Panc1 (cell line): ENCODE results near the gene NOL7. TPM values are rescaled to one million over a fixed set of nuclear protein-coding genes. Genes with fewer than 3 reads are reported as not detected.

ENCODE experiments used
- ATAC-seq: fragments of 200-7000 bp; cut with Tn5 transposase; 2 replicates; pipeline ENCODE4 v1.9.1; 2020; ENCODE audit warnings: mild to moderate bottlenecking, moderate library complexity
- BruUV-seq: library from RNA; stranded (reverse); fragments of 400-500 nt; replicated peaks from 2 replicates; lab custom pipeline; 2021; lab: Mats Ljungman, UMichigan
- CTCF ChIA-PET: fragments of 300-600 bp; sonication (Branson Sonifier 250); formaldehyde crosslinking; loops from one replicate; lab custom pipeline; 2022; ENCODE audit warnings: antibody characterized with exemption; lab: Charles Lee
- POLR2A ChIA-PET: fragments of 300-600 bp; sonication (Branson Sonifier 250); formaldehyde crosslinking; loops from one replicate; lab custom pipeline; 2022; ENCODE audit warnings: antibody characterized with exemption; lab: Charles Lee
- DNase-seq: peaks from one replicate; pipeline ENCODE4 v3.0.0-alpha.2; 2010; ENCODE audit warnings: low read depth, low spot score
- H3K27ac ChIP-seq: 2 replicates; pipeline ENCODE4 v1.5.1; 2011; ENCODE audit warnings: mild to moderate bottlenecking, low read length, inconsistent platforms
- H3K27me3 ChIP-seq: fragments of 200-500 bp; sonication (Bioruptor generic); 2 replicates; pipeline ENCODE4 v1.6.0; 2014; ENCODE audit warnings: low read length, inconsistent platforms; ENCODE audit not compliant: control insufficient read depth, insufficient read depth
- H3K36me3 ChIP-seq: fragments of 200-500 bp; sonication (Bioruptor generic); 2 replicates; pipeline ENCODE4 v1.5.1; 2014; ENCODE audit warnings: inconsistent platforms, mild to moderate bottlenecking, low read length, moderate library complexity; ENCODE audit not compliant: control insufficient read depth, insufficient read depth
- H3K4me1 ChIP-seq: 2 replicates; pipeline ENCODE4 v1.5.1; 2011; ENCODE audit warnings: inconsistent platforms, mild to moderate bottlenecking, low read length, moderate library complexity; ENCODE audit not compliant: control insufficient read depth, insufficient read depth
- H3K4me3 ChIP-seq, 2 experiments: 2 replicates each; pipeline ENCODE4 v1.5.1; 2011 to 2012; ENCODE audit warnings: low read depth in 2 of 2, low read length in 2 of 2, mild to moderate bottlenecking in 2 of 2, inconsistent platforms in 1 of 2, moderate library complexity in 1 of 2
- H3K9me3 ChIP-seq: fragments of 200-500 bp; sonication (Bioruptor generic); 2 replicates; pipeline ENCODE4 v1.5.1; 2014; ENCODE audit warnings: low read depth, mild to moderate bottlenecking, inconsistent platforms, low read length, moderate library complexity; ENCODE audit not compliant: control insufficient read depth, insufficient read depth
- POLR2AphosphoS5 ChIP-seq: IDR thresholded peaks from 2 replicates; pipeline ENCODE4 v1.6.1; 2012; ENCODE audit warnings: mild to moderate bottlenecking, low read depth, low read length, moderate library complexity
- SIN3A ChIP-seq: IDR thresholded peaks from 2 replicates; pipeline ENCODE4 v1.6.1; 2012; ENCODE audit warnings: low read depth, mild to moderate bottlenecking, low read length, moderate library complexity, borderline replicate concordance; ENCODE audit not compliant: insufficient read depth
- TCF7L2 ChIP-seq: IDR thresholded peaks from 2 replicates; pipeline ENCODE4 v1.6.1; 2011; ENCODE audit warnings: mild to moderate bottlenecking, low read depth, low read length, inconsistent platforms
- in situ Hi-C: cut with HindIII; loops from 2 replicates; pipeline ENCODE4 v1.10.0; 2016; ENCODE audit warnings: low sequenced_read_pairs, low pct_unique_long_range_greater_than_20kb
- intact Hi-C: fragments of 100-400 bp; cut with micrococcal nuclease; formaldehyde crosslinking; loops from one replicate; pipeline ENCODE4 v1.10.0; 2022; ENCODE audit not compliant: unreplicated experiment
- total RNA-seq: library from RNA; stranded (reverse); gene quantifications from one replicate; pipeline ENCODE4 v1.2.1, GENCODE V29; 2021; ENCODE audit not compliant: unreplicated experiment
- TF ChIP-seq, protein P1 (sequence below), 2 experiments: IDR thresholded peaks; 2 replicates each; pipeline ENCODE4 v1.6.1; 2011 to 2012; ENCODE audit warnings: low read depth in 2 of 2, control low read depth in 1 of 2, low read length in 1 of 2, mild to moderate bottlenecking in 1 of 2, moderate library complexity in 1 of 2; ENCODE audit not compliant: insufficient read depth in 1 of 2
- TF ChIP-seq, protein P2 (sequence below): fragments of 450-650 bp; IDR thresholded peaks from 2 replicates; pipeline ENCODE4 v1.5.1; 2017; ENCODE audit warnings: mild to moderate bottlenecking

The NOL7 gene
- total RNA-seq, 1 experiment from 2014 or later, result 74.4 TPM

DNA sequence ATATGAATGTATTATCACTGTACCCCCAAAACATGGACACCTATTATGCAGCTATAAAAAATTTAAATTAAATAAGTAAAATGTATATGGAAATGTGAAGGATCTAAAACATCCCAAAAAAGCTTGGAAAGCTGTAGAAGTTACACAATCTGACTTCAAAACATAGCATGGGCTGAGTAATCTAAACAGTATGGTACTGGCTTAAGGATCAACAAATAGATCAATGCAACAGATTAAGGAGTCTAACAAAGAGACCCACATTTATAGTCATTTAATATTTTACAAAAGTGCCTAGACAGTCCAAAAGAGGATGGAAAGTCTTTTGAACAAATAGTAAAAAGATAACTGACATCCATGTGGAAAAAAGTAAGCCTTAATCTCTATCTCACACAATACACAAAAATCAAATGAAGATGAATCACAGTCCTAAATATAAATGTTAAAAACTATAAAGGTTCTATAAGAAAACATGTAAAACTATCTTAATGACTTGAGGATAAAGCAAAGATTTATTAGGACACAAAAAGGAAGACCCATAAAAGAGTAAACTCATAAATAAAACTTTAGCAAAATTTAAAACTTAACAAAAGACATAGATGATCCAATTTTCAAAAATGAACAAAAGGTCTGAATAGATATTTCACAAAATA is 49.7 kb downstream of the NOL7 start:
- ChIA-PET CTCF (no interaction called here), POLR2A (no interaction called here)
- Histone ChIP-seq H3K27ac (no peak overlapping the region), H3K9me3 (peaks cover 5% of the 10 kb centered on the region; the same call in 1 of the 2 replicates), H3K4me3 (no peak overlapping the region), H3K4me1 (peaks cover 11% of the 10 kb centered on the region), H3K27me3 (no peaks in the 10 kb centered on the region), H3K36me3 (no peaks in the 10 kb centered on the region)
- in situ Hi-C loops, result no loop called here
- intact Hi-C loops, result no loop called here
- ATAC-seq (no peak), DNase-seq (no peak)
- TF ChIP-seq, protein P1, sequence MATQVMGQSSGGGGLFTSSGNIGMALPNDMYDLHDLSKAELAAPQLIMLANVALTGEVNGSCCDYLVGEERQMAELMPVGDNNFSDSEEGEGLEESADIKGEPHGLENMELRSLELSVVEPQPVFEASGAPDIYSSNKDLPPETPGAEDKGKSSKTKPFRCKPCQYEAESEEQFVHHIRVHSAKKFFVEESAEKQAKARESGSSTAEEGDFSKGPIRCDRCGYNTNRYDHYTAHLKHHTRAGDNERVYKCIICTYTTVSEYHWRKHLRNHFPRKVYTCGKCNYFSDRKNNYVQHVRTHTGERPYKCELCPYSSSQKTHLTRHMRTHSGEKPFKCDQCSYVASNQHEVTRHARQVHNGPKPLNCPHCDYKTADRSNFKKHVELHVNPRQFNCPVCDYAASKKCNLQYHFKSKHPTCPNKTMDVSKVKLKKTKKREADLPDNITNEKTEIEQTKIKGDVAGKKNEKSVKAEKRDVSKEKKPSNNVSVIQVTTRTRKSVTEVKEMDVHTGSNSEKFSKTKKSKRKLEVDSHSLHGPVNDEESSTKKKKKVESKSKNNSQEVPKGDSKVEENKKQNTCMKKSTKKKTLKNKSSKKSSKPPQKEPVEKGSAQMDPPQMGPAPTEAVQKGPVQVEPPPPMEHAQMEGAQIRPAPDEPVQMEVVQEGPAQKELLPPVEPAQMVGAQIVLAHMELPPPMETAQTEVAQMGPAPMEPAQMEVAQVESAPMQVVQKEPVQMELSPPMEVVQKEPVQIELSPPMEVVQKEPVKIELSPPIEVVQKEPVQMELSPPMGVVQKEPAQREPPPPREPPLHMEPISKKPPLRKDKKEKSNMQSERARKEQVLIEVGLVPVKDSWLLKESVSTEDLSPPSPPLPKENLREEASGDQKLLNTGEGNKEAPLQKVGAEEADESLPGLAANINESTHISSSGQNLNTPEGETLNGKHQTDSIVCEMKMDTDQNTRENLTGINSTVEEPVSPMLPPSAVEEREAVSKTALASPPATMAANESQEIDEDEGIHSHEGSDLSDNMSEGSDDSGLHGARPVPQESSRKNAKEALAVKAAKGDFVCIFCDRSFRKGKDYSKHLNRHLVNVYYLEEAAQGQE (IDR thresholded peaks at IDR 0.05; ENCODE audit: insufficient read depth in 1 of 2, low read depth in 2 of 2, low read length in 1 of 2), result no peak
- TF ChIP-seq, protein P2, sequence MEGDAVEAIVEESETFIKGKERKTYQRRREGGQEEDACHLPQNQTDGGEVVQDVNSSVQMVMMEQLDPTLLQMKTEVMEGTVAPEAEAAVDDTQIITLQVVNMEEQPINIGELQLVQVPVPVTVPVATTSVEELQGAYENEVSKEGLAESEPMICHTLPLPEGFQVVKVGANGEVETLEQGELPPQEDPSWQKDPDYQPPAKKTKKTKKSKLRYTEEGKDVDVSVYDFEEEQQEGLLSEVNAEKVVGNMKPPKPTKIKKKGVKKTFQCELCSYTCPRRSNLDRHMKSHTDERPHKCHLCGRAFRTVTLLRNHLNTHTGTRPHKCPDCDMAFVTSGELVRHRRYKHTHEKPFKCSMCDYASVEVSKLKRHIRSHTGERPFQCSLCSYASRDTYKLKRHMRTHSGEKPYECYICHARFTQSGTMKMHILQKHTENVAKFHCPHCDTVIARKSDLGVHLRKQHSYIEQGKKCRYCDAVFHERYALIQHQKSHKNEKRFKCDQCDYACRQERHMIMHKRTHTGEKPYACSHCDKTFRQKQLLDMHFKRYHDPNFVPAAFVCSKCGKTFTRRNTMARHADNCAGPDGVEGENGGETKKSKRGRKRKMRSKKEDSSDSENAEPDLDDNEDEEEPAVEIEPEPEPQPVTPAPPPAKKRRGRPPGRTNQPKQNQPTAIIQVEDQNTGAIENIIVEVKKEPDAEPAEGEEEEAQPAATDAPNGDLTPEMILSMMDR, result no peak
- TF ChIP-seq POLR2AphosphoS5 (no peak), SIN3A (no peak), TCF7L2 (no peak)
- BruUV-seq, result no TSS peak

DNA sequence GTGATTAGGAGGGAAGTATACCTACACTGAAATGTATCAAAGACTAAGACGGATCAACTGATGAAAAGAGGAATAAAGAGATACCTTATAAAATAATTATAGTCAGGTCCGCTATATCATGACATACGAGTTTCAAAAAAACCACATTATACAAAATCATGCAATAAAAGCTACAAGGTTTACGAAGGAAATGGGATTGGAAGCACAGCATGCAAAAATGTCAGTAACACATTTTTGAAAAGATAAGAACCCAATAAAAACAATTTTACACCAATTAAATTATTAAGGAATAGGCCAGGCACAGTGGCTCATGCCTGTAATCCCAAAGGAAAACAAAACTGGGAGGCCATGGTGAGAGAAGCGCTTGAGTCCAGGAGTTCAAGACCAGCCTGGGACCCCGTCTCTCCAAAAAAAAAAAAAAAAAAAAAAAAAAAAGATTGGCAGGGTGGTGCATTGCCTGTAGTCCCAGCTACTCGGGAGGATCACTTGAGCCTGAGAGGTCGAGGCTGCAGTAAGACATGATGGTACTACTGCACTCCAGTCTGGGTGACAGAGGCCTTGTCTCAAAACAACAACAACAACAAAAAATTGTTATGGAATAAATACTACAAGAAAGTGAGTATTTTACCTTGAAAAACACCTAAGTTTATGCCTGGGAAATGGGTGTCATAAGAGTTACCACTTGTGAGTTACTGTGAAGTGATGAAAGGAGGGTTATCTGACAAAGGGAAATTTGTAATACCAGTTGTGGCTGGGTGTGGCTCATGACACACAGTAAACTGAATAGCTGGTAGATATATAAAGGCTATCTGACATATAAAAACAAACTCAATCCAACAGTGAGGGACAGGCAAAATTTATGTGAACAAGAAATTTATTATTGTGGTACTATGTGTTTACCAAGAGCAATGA is 51.3 kb downstream of the NOL7 start:
- intact Hi-C loops (no loop called here), in situ Hi-C loops (no loop called here)
- ATAC-seq (no peak), DNase-seq (no peak)
- BruUV-seq, result no TSS peak
- TF ChIP-seq, protein P1 (IDR thresholded peaks at IDR 0.05; ENCODE audit: insufficient read depth in 1 of 2, low read depth in 2 of 2, low read length in 1 of 2), result no peak
- TF ChIP-seq SIN3A, result no peak
- TF ChIP-seq, protein P2, result no peak
- no peak for TF ChIP-seq POLR2AphosphoS5
- no peak for TF ChIP-seq TCF7L2
- no peak overlapping the region for H3K27ac ChIP-seq
- no peaks in the 10 kb centered on the region for H3K36me3 ChIP-seq
- POLR2A ChIA-PET, result no interaction called here
- CTCF ChIA-PET, result no interaction called here
- no peaks in the 10 kb centered on the region for H3K27me3 ChIP-seq
- peaks cover 7% of the 10 kb centered on the region; the same call in 1 of the 2 replicates for H3K9me3 ChIP-seq
- H3K4me3 ChIP-seq, result no peak overlapping the region
- H3K4me1 ChIP-seq, result peaks cover 7% of the 10 kb centered on the region; the same call in 1 of the 2 replicates
